Cardiac fibroblast (primary cell): ENCODE measurements around the gene CCDC88B.

Source experiments
- DNase-seq, 2 donors: peaks; one replicate each; pipeline versions ENCODE4 v3.0.0 to v3.0.0-alpha.2; 2010; ENCODE audit warnings: low read depth in 2 of 2
- H3K4me3 ChIP-seq, 2 donors: replicated peaks in 1 of 2; 1 replicate in 1 of 2; 2 replicates in 1 of 2; pipeline ENCODE4 v1.5.1; 2011; ENCODE audit warnings: low read depth in 2 of 2, low read length in 2 of 2, mild to moderate bottlenecking in 2 of 2, moderate library complexity in 1 of 2
- TF ChIP-seq, protein P1 (sequence below): IDR thresholded peaks from one replicate; pipeline ENCODE4 v1.5.1; 2011; ENCODE audit warnings: low read depth, mild to moderate bottlenecking, low read length, inconsistent platforms

The CCDC88B gene

GRCh38 chr11:64339754-64340408 lies at the start of gene CCDC88B:
Gene CCDC88B, plus strand, starts transcription at chr11:64340204. Its CDS starts 63 bp downstream, at chr11:64340267.
- TF ChIP-seq, protein P1, sequence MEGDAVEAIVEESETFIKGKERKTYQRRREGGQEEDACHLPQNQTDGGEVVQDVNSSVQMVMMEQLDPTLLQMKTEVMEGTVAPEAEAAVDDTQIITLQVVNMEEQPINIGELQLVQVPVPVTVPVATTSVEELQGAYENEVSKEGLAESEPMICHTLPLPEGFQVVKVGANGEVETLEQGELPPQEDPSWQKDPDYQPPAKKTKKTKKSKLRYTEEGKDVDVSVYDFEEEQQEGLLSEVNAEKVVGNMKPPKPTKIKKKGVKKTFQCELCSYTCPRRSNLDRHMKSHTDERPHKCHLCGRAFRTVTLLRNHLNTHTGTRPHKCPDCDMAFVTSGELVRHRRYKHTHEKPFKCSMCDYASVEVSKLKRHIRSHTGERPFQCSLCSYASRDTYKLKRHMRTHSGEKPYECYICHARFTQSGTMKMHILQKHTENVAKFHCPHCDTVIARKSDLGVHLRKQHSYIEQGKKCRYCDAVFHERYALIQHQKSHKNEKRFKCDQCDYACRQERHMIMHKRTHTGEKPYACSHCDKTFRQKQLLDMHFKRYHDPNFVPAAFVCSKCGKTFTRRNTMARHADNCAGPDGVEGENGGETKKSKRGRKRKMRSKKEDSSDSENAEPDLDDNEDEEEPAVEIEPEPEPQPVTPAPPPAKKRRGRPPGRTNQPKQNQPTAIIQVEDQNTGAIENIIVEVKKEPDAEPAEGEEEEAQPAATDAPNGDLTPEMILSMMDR: no peak
- DNase-seq: no peak
- no peak within 1 kb of the TSS for H3K4me3 ChIP-seq

DNA sequence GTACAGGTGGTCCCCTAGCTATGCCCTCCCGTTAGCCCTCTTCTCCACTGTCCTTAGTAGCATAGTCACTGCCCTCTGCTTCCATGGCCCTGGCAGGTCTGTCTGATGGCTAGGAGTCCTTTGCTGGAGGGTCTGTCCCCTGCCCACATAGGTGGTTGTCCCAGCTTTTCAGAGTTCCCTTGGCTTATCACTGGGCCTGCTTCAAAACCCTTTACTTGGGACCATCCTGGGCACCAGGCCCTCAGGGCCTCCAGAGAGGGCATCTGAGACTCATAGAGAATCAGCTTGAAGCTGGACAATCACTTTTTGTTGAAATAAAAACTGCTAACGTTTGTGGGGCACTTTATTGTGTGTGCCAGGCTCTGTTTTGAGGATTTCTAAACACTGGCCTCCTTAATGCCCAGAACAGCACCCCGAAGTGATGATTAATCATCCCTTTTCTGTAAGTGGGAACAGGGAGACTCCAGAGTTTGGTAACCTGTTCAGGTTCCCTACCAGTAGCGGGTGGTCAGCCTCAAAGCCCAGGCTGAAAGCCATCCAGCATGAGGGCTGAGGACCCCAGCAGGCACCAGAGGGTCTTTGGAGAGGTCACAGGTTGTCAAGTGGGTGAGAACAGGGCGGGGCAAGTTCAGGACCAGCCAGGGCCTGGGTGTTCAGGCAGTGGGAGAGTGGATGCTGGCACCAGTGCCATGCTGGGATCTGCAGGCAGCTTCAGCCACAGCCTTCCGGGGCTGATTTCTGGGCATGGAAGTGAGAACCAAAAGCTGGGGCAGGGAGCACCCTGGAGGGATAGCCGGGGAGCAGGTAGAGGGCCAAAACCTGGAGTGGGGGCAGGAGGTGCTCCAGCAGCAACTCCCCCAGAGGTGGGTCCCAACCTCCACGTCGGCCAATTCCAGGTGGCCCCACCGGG lies 49.4 kb upstream of the CCDC88B start:
- no peak overlapping the region for H3K4me3 ChIP-seq
- TF ChIP-seq, protein P1: no peak
- DNase-seq: no peak

DNA sequence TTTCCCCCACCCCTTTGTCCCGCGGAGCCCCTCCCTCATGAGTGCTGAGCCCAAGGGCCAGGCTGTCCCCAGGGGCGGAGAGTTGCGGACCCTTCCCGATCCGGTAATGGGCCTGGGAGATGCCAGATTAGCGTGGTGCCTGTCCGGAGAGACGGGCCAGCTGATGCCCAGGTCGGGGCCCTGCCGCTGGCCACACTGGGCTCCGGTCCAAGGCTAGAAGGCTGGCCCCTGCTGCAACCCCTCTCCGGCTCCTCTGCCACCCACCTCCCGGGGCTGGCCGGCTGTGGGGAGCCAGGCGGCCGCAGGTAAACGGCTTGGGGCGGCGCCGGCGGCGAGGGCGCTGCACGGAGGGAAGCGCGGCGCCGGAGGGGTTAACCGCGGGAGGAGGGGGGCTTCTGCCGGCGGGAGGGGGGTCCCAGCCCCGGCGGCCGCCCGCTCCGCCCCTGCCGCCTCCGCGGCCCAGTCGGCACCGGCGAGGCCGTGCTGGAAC lies 48.7 kb upstream of the CCDC88B start, which contains the start of gene KCNK4:
Gene KCNK4, plus strand, starts transcription at position 41 of the 490 bp plus-strand sequence. CDS start 1,717 bp downstream, outside the sequence.
- TF ChIP-seq, protein P1: no peak
- DNase-seq: no peak
- peak within 1 kb of the TSS in 1 of 2 donors; percentile 14 for H3K4me3 ChIP-seq

DNA sequence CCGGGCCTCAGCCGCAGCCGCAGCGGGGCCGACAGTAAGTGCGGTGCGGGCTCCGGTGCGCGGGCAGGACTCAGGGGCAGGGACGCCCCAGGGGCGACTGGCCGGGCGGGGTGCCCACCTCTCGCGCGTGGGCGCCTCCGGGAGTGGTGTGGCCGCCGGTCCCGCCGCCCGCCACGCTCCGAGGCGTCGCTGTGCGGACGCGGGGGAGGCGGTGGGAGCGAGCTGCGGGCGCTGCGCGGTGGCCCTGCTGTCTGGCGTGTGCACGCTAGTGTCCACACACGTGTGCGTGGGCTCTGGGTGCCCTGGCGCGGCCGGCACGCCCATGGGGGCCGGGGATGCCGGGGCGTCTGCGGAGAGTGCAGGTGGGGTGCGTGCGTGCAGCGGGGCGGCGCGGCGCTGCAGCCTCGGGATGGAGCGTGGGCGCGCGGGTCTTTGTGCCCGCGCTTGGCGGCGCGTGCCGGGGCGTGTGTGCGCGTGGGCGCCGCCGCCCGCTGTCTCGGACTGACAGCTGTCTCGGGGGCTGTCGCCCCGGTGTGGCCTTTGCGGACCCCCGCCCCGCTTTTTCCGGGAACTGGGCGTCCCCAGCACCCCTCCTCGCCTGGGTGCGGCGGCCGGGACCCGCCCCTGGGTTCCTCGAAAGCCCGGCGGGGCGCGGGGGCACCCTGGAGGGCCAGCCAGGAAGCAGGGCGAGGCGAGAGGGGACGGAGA lies 48.1 kb upstream of the CCDC88B start:
- DNase-seq: no peak
- TF ChIP-seq, protein P1: no peak
- peak overlapping the region; percentile 11 to 14 for H3K4me3 ChIP-seq

DNA sequence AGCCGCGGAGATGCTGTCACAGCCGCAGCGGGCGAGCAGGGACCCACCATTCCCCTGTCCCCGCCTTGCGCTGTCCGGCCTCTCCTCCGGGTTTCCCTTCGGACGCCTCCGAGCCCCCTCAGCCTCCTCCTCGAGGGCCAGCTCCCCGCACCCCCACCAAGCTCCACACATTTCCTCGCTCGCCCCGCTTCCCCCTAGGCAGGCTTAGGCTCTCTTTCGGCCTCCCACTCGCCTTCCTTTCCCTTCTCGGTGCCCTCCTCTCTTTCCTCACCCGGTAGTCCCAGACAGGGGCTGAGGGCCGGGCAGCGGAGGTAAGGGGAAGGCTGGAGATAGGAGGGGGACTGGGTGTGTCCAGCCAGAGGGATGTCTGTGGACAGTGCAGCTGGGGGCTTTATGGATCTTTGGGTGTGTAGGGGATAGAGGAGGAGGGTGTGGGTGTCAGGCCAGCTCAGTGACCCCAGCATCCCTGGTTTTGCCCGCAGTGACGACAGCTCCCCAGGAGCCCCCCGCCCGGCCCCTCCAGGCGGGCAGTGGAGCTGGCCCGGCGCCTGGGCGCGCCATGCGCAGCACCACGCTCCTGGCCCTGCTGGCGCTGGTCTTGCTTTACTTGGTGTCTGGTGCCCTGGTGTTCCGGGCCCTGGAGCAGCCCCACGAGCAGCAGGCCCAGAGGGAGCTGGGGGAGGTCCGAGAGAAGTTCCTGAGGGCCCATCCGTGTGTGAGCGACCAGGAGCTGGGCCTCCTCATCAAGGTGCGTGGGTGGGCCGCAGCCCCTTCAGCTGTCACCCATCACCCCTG lies 47.3 kb upstream of the CCDC88B start:
- TF ChIP-seq, protein P1: no peak
- peak overlapping the region; percentile 11 to 14 for H3K4me3 ChIP-seq
- DNase-seq: no peak

- no peak overlapping the region for H3K4me3 ChIP-seq
- peak in 1 of 2 donors; percentile 47 for DNase-seq
Observed at GRCh38 chr11:64294774-64295173, 45.2 kb upstream of the CCDC88B start.

More at GRCh38 chr11:64294774-64295173, 45.2 kb upstream of the CCDC88B start:
- TF ChIP-seq, protein P1: no peak
